ENCODE measurements around the gene OR8J3.

DNA sequence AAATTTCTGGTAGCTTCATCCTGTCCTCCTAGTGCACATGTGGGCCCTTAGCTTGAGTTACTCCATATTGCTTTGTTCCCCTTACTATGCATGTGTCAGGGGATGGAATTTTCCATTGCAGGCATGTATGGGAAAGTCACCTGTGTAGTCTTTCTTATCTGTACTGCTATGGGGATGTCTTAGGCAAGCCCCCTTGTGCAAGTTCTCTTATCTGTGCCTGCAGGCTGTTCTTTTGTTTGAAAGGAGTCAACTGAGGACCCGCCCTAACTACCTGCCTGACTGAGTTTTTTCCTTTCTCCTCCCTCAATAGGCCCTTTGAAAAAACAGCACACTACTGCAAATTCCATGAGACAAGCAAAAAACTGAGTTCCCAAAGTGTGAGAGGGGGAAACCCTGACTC, 11.4 kb upstream of the OR8J3 start:
- TF ChIP-seq CTCF (IDR thresholded peaks at IDR 0.05; ENCODE audit: borderline replicate concordance, extremely low read depth, low read length, poor library complexity, severe bottlenecking) (no peak), EZH2 (IDR thresholded peaks at IDR 0.05; ENCODE audit: borderline replicate concordance, low read depth, low read length, severe bottlenecking) (no peak)

Data from DND-41 (cell line).